GM12864 (cell line): ENCODE data around the gene CNTNAP4.

ENCODE experiments used
- DNase-seq: peaks from one replicate; pipeline ENCODE4 v3.0.0-alpha.2; 2011; ENCODE audit warnings: low read depth
- H3K4me3 ChIP-seq: 2 replicates; pipeline ENCODE4 v1.5.1; 2011; ENCODE audit warnings: mild to moderate bottlenecking, low read depth, low read length, control low read depth
- CTCF ChIP-seq: IDR thresholded peaks from 2 replicates; pipeline ENCODE4 v1.5.1; 2011; ENCODE audit warnings: low read depth, mild to moderate bottlenecking, moderate library complexity, low read length, control low read depth, inconsistent platforms; ENCODE audit errors: missing control alignments

The CNTNAP4 gene

DNA sequence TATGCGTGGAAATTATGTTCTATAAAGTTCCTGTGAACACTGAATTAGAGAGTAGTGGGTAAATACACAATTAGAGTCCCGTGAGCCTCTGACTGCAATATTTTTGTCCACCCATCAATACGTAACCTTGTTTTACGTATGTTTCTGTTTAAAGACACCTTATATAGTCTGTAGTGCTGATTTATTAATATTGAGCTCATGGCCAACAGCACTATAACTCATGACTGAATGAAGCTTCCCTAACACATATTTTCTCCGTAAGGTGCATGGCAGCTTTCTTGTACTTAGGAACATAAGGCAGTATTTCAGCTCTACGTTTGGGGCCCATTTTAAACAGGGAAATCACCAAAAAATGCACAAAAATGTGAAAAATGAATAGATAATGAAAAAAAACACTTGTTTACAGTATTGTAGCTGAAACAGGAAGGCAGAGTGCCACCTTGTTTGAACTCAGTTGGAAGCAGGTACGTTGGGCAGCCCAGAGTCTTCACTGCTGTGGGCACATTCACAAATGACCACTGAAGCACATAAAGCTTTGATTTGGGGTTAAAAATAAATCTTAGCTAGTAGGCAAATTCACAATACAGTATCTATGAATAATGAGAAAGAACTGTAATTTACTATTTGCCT is 108.5 kb downstream of the CNTNAP4 start:
- no peak for DNase-seq
- no peak overlapping the region for H3K4me3 ChIP-seq
- no peak for TF ChIP-seq CTCF

- no peak for TF ChIP-seq CTCF
- DNase-seq: no peak
- H3K4me3 ChIP-seq: no peak overlapping the region
These were observed 109.6 kb downstream of the CNTNAP4 start for GRCh38 chr16:76386784-76387183.

DNA sequence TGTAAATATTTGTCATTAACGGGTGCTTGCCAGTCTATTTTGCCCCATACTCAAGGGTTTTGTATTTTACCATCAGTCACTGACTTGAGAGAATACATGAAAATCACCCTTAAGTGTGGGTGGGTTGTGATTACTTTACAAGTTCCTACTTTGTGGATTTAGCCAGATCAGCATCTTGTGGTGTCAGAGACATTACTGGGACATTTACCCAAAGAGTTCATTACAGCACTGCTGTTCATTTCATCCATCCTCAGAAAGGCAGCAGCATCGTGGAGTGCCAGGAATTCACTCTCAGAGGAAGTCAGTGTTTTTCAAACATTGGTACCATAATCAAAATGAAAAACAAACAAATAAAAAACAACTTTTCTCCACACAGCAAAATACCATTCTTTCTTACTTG is 110.8 kb downstream of the CNTNAP4 start:
- DNase-seq: no peak
- TF ChIP-seq CTCF: no peak
- H3K4me3 ChIP-seq: no peak overlapping the region

GRCh38 chr16:76389126-76389525 is 111.9 kb downstream of the CNTNAP4 start:
- TF ChIP-seq CTCF: no peak
- H3K4me3 ChIP-seq: no peak overlapping the region

GRCh38 chr16:76390476-76390875 is 113.3 kb downstream of the CNTNAP4 start:
- H3K4me3 ChIP-seq: no peak overlapping the region
- no peak for DNase-seq
- TF ChIP-seq CTCF: no peak

More at GRCh38 chr16:76389126-76389525, 111.9 kb downstream of the CNTNAP4 start:
- no peak for DNase-seq

GRCh38 chr16:76396977-76397376 is 119.8 kb downstream of the CNTNAP4 start:
- TF ChIP-seq CTCF: no peak
- DNase-seq: no peak
- no peak overlapping the region for H3K4me3 ChIP-seq

- no peak for DNase-seq
- no peak overlapping the region for H3K4me3 ChIP-seq
- TF ChIP-seq CTCF: no peak
These were observed 132.5 kb downstream of the CNTNAP4 start for GRCh38 chr16:76409706-76410105.
